GM19239 (cell line): ENCODE data around the gene GRM4.
A peak's percentile ranks its signal among the peaks of the same experiment; 100 is the strongest.

Source experiments
- DNase-seq: peaks from one replicate; pipeline ENCODE4 v3.0.0; 2011; ENCODE audit warnings: low spot score; ENCODE audit not compliant: insufficient read length
- FAIRE-seq: peaks from 2 replicates; lab custom pipeline; 2011; peaks lifted over from hg19 to GRCh38; lab: Jason Lieb, UNC

Gene GRM4

DNA sequence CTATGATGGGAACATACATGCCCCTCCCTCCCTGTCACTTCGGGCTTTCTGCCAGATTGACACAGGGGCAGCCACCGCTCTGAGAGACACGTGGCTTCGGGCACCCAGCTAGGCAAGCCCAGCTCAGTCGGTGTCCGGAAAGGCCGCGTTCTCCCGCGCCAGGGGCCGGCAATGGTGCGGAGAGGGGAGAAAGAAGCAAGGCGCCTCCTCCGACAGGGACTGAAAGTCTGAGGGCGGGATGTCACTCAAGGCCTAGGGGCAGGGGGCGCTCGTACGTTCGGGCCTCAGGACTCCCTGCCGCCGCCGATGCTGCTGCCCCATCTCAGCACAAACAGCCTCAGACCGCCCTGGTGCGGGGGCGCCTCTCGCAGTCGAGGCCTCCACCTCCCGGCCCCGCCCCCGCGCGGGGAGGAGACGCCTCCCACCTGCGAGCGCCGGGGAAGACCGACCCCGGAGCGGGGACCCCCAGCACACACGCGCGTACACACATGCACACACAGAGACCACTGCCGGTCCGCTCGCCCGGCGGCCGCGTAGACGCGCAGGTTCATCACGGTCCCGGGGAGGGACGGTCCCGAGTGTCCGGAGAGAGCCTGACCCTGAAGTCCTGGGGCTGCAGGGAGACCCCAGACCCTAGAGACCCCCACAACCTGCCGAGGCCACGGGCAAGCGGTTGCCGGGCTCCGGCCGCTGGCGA is 1.9 kb downstream of the GRM4 start:
- DNase-seq (no peak), FAIRE-seq (no peak)

DNA sequence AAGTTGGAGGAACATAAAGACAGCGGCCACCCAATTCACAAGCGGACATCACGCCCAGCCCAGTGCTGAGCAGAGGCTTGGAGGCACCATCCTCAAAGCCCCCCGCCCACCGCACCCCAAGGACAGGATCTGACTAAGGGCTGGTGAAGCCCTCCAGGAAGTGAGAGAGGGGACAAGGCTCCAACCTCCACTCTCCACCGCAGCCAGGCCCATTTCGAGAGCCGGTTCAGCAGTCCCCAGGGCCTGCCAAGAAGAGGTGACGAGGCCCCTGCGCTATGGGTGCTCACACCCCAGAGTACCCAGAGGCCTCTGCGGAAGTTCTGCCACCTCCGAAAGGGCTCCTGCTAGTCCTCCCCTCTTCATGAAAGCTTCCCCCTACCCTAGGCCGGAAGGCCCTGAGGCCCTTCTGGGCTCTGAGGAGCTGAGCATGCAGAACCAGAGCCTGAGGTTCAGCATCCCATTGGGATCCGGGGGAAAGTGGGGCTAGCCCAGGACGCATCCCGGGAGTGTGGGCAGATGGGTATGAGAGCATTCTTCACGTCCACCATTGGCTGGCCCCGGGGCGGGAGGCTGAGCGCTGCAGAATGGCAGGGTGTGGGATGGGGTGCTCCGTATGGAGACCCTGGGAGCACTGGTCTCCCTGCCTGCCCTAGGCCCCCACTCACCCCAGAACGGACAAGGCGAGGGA is 2.5 kb downstream of the GRM4 start:
- no peak for FAIRE-seq

DNA sequence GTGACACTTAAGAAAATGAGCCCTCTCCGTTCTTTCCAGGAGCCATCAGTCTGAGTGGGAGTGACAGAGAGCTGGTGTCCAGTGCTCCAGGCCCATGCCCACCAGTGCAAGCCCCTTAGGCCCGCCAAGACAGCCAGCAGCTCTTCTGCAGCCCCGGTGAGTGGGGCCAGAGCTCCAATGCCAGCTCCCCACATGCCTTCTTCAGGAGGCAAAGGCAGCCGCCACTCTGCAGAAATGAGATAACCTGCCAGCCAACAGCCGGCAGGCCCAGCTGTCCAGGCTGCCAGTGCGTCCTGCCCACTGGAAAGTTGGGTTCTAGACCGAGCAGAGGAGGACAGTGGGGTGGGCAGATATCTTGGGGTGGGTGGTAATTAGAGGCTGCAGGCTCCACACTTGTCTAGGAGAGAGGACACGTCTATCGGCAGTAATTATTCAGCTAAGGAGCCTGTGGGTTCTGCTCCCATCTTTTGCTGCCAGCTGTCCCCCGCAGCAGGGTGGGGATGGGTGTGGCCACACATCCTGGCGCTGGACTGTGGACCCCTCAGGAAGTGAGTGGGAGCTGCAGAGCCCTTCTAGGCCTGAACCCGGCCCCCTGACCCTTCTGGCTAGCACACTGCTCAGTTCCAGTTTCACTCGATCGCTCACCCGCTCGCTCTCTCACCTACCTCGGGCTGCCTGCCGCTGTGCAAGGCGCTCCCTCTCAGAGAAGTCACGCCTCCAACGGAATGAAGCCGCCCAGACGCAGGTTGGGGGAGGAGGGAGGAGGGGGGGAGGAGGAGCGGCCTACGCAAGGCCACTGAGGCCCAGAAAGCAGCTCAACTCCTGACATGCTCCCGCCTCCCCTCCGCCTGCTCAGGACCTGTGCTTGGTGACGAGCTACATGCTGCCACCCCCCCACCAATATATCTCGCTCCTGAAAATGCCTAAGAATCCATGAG is 3.6 kb downstream of the GRM4 start:
- FAIRE-seq: no peak

More for the DNA sequence above, 2.5 kb downstream of the GRM4 start:
- DNase-seq: no peak

DNA sequence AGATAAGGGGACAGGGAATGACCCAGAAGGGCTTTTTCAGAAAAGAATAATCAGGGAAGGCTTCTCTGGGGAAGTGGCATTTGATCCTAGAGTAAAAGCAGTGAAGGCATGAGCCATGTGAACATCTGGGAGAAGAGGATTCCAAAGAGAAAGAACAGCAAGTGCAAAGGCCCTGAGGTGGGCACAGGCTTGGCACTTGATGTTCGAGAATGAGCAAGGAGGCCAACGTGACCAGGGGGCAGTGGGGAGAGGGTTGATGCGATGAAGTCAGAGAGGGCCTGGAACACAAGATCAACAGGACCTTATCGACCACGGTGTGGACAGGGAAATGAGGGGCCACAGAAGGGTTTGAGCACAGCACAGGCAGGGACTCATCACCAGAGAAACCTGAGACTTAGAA is 5.8 kb downstream of the GRM4 start:
- FAIRE-seq (no peak), DNase-seq (no peak)

More for the DNA sequence above, 3.6 kb downstream of the GRM4 start:
- no peak for DNase-seq

DNA sequence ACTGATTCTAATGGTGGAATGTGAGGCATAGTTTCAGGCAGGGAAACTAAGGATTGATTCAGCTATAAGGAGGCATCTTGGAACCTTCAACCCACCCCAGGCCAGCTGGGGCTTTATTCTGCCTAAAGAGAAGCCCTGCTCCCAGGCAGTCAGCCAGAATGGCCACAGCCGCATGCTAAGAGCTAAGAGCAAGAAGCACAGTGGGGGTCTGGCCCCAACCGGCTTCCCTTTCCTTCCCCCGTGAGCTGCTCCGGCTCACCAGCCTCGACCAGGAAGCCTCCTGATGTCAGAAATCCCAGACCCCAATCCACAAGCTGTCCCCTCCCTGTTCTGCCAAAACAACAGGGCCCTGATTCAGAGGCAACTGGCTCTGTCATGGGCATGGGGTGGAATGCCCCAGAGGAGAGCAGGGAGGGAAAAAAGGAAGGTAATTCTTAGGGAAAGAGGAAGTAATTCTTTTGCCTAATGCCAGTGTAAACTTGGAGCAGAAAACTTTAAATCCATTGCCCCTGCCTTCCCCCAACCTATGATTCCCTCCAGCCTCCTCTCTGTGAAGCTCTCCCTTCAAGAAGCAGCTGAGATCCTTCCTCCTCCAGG is 6.9 kb downstream of the GRM4 start:
- no peak for DNase-seq
- FAIRE-seq: no peak

DNA sequence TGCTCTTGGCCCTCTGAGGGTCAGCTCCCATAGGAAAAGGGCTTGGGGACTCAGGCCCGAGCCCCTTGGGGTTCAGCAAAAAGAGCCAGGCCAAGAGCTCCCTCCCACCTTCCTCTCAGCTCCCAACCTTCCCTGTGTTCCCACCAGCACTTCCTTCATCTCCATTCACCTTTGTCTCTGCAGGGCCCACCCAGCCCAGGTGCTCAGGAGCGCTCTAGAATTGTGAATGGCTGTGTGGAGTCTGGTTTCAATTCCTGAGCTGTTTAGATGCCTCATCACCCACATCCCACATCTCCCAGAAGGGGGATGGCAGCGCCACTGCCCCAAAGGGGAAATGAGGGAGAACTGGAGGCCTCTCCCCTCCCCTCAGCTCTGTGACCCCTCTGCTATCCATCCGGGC is 7.7 kb downstream of the GRM4 start:
- DNase-seq (no peak), FAIRE-seq (no peak)

DNA sequence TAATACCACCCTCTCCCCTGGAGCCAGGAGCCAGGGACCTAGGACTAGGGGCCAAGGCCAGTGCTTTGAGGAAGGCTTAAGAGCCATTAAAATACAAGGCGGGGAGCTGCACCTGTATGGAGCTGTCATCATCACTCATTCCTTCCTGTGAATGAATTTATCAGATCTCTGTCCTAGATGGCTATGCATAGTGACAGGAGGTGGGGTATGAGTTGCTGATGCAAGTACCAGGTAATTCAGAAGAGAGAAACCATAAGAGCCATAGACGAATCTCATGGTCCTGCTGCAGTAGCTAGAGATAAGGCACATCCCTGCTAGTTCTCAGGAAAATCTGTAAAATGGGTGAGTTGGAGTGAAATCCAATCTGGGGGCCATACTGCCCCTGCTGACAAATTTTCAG is 10.3 kb downstream of the GRM4 start:
- FAIRE-seq (no peak), DNase-seq (no peak)

DNA sequence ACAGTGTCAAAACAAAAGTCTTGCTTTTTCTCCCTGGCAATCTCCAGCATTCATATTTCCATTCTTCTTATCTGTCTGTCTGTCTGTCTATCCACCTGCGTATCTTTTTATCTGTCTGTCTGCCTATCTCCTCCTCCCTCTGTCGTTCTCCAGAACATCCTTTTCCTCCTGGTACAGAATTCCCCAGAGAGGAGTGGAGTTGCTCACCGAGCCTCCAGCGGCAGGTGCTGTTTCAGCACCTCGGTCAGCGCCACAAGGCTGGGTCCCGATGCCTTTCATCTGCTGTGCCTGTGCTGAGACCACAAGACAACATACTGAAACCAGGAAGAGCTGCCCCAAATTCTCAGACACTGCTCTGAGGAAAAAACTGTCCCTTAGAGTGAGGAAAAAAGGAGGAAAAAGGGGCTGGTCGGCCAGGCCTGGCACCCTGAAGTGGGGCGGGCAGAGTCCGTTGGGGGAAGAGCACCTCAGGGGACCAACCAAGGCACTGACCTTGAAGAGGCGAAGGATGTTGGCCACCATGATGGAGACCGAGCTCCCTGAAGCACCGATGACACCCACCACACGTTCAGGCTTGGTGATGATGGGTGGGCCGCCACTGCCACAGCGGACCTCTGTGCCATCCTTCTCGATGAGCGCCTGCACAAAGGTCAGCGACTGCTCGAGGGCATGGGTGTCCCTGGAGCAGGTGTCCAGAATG is 13.3 kb downstream of the GRM4 start:
- peak; percentile 18 for FAIRE-seq
- DNase-seq: peak; percentile 40

DNA sequence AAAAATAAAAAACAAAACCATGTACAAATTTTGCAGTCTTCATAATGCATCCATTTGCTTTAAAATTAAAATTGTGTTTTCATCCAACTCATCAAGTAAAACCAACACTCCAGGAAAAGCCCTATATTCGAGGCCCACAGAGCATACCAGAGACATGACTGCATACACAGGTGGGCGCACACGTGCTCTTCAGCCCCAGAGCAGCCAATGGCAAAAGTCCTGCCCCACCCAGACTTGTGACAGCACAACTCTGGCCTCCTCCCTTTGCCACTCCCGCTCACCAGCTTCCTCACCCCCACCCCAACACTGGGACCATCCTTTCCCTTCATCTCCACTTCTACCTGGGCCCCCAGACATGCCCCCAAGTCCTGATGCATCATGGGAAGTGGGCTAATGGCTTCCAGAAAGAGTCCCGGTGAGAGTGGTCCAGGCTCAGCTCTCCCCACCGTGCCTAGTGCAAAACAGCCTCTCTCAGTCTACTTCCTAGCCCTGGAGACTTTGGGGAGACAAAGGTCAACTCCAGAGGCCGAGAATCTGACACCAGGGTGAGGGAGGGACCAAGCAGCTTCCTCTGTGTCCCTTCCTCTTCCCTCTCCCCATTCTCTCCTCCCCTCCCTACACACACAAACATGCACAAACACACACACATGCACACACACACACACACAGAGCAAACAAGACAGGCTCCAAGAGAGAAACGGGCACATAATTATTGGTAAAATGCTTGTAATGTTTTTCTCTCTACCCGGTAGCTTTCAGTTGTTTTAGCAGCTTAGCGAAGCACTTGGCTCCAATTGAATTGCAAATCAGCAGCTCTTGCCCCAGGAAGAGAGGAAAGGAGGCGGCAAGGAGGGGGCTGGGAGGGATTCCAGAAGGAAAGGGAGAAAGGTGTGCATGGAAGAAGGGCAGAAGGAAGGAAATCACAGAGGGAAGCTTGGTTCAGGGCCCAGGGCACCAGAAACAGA is 14.3 kb downstream of the GRM4 start:
- no peak for DNase-seq
- FAIRE-seq: no peak

DNA sequence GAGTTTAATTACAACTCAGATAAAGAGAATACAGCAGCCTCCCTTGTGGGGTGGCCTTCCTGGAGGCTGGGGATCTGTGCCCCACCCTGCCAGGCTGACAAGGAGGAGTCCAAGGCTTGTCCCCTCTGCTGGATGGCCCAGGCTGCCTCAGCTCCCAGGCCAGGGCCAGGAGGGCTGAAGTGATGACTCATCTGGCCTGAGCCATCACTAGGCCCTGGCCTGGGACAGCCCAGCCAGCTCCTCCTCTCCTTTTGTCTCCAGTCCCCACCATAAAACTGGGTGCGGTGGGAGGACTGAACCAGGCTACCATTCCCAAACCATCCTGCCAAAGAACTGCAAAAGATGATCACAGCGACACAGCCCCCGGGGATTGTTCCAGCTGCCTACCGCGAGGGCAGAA is 15.0 kb downstream of the GRM4 start:
- no peak for DNase-seq
- no peak for FAIRE-seq

DNA sequence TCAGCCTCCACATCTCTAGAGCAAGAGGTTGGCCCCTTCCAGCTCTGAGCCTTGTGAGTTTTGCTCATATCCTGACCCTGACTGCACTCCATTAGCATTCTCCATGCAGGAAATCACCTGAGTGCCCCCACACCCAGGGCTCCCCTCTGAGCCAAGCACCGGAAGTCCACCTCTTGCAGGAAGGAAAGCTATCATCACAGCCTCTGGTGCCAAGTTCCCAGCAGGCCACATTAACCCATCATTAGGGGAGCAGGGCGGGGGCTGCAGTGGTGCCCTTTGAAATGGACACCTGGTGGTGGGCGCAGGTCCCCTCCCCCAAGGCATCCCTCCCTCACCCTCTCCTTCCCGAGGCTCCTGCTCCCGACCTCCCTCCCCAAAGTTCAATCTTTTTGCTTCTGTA is 16.1 kb downstream of the GRM4 start:
- DNase-seq (no peak), FAIRE-seq (no peak)

DNA sequence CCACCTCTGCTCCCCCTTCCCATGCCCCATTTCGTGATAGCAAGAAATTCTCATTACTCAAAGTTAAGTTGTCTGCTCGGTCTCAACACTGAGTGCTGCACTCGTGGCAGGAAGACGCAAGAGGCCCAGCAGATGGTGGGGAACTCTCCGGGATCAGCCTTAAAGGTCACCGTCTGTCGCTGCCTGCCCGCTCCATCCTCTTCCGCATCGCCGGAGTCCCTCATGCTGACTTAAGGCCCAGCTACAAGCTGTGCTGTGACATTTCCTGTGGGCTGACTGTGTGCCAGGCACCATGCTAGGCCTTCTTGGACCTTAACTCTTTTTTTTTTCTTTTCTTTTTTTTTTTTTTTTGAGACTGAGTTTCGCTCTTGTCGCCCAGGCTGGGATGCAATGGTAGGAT is 17.8 kb downstream of the GRM4 start:
- DNase-seq: no peak
- no peak for FAIRE-seq

DNA sequence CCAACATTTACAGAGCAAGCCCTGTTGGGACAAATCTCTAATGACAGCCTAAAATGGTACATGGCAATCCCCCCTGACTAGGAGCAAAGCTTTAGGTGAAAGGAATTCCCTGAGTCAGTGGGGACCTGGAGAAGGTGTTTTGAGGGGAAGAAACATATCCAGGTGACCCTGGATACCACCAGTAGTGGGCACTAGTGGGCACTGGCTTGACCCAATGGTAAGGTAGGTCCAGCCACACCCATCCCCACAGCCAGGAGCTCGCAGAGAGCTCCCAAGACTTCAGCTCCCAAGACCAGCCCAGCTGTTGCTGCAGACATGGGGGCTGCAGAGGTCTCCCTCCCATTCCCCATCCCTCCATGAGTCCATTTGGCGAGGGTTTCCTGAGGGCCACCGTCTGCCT is 19.5 kb downstream of the GRM4 start:
- FAIRE-seq (no peak), DNase-seq (no peak)

DNA sequence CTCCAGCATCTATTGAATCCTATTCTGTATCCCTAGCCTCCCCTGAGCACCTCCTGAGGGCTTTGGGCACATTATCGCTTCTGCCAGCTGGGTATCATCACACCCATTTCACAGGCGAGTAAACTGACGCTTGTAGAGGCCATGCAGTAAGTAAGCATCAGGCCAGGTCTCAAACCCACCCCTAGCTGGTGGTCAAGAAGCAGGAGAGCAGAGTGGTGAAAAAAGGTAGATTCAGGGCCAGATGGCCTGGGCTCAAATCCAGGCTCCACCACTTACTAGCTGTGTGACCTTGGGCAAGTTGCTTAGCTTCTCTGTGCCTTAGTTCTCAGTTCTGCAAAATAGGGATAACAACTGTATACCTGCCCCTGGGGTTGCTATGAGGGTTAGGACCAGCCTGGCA is 19.9 kb downstream of the GRM4 start:
- DNase-seq (no peak), FAIRE-seq (no peak)

DNA sequence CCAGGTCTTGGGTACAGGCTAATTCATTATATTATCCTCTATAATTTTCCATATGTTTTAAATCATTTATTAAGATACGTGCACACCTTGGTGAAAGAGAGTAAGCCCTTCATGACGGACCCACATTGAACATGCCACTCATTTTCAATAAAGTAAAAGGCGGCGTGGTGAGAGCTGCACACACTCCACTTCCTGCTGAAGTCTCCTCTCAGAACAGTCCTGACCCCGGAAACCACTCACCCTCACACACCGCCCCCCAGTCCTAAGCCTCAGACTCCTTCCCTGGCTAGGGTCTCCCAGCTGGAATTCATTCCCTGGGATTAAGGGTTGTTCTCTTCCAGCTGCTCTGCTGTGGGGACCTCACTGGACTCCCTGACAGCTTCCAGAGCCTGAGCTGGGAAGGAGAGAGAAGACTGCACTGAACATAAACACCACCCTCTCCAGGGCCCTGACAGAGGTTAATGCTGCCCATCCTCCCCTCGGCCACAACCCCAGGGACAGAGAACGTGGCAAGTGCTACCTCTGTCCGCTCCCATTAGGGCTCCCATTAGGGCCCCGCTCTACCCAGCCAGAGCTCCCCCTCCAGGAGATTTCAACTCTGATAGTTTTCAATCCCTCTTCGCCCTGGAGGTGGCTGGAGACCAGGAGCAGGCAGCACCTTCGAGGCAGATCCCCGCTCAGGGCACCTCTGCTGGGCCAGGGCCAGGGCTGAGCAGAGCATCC is 24.8 kb downstream of the GRM4 start:
- DNase-seq: no peak
- FAIRE-seq: no peak

DNA sequence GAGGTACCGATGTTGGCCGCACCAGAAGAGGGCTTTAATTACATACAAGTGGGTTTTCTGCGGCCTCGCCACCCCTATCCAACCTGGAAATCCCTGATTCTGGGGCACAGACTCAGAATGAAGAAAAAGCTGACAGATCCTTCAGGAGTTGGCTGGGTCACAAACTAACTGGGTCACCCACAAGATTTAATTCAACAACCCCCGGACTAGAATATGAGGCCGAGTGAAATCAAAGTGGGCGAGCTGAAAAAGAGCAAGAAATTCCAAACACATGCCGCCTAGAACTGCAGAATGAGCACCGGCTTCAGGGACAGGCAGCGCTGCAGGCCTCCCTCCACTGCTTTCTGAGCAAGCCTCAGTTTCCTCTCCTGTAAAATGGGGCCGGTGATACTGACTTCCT is 30.0 kb downstream of the GRM4 start:
- no peak for FAIRE-seq
- DNase-seq: no peak

DNA sequence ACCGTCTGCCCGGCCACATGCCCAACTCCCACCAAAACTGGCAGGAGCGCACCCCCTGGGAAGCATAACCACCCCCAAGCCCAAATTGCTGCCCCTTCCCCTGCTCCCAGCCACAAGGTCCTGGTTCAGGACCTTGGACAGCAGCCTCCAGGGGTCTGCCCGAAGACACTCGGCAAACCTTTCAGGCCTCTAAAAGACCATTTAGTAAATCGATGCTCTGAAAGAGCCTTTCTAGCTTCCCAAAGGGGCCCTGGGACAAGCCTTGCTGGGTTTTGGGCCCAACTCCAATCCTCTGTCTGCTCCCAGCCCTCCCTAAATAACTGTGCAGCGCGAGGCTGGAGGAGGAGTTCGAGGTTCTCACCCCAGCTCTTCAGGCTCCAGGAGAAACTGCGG is 30.5 kb downstream of the GRM4 start:
- no peak for FAIRE-seq
- DNase-seq: peak; percentile 46

DNA sequence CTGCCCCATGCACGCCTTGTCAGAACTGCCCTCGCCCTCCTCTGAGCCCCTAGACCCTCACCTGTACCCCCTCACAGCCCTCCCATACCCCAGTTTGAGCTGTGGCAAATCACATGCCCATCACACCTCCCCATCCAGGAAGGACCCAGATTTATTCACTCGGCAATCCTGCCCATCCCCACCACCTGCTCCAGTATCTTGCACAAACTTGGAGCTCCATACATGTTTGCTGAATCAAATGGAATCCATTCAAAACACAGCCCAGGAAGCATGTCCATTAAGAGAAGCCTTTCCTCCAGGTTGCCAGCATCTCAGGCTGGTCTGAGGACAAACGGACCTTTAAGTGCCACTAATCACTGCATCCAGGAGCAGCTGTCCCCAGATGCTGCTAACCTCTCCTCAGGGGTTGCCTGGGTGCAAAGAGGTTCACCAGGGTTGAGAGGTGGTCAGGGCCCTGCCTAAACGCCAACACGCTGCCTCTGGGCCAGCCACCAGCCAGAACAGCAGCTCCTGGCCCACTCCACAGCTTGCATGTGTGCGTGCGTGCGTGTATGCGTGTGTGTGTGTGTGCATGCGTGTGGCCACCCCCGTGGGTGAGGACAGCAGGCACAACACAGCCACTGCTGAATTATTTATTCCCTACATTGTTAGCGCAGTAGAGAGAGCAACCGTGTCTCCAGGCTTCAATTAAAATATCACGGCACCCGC is 31.0 kb downstream of the GRM4 start:
- DNase-seq: no peak
- FAIRE-seq: no peak
